Panc1 (cell line): ENCODE data around the gene CCDC195.

ENCODE experiments used
- CTCF ChIP-seq: fragments of 450-650 bp; IDR thresholded peaks from 2 replicates; pipeline ENCODE4 v1.5.1; 2017; ENCODE audit warnings: mild to moderate bottlenecking
- POLR2AphosphoS5 ChIP-seq: IDR thresholded peaks from 2 replicates; pipeline ENCODE4 v1.6.1; 2012; ENCODE audit warnings: mild to moderate bottlenecking, low read depth, low read length, moderate library complexity

- TF ChIP-seq CTCF (no peak), POLR2AphosphoS5 (no peak)
Observed at GRCh38 chr2:224731665-224732064, 15.5 kb upstream of the CCDC195 start.
